Measurements from ENCODE around the gene AGAP1. TPM values are rescaled to one million over a fixed set of nuclear protein-coding genes. Genes with fewer than 3 reads are reported as not detected.

Gene AGAP1
- polyA plus RNA-seq, 1 donor from 2014 or later = 17.4 TPM

DNA sequence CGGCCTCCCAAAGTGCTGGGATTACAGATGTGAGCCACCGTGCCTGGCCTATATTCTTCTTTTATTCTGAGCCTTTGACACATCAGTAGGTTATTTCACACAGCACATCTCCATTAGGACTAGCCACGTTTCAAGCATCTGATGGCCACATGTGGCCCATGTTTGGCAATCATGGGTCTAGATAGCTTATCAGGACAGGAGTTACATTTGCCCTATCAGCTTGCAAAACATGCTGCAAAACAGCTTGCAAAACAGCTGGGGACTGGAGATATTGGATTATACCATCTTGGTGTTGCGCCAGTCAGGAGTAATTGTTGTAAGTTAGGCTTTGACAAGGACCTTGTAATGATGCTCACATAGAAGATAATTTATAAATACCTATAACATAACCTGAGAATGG is 579.4 kb downstream of the AGAP1 start (continued):
- TF ChIP-seq MXI1 (conservative IDR thresholded peaks at IDR 0.05; ENCODE audit: poor library complexity, severe bottlenecking) (no peak), EP300 (conservative IDR thresholded peaks at IDR 0.05; ENCODE audit: poor library complexity, severe bottlenecking) (no peak)

DNA sequence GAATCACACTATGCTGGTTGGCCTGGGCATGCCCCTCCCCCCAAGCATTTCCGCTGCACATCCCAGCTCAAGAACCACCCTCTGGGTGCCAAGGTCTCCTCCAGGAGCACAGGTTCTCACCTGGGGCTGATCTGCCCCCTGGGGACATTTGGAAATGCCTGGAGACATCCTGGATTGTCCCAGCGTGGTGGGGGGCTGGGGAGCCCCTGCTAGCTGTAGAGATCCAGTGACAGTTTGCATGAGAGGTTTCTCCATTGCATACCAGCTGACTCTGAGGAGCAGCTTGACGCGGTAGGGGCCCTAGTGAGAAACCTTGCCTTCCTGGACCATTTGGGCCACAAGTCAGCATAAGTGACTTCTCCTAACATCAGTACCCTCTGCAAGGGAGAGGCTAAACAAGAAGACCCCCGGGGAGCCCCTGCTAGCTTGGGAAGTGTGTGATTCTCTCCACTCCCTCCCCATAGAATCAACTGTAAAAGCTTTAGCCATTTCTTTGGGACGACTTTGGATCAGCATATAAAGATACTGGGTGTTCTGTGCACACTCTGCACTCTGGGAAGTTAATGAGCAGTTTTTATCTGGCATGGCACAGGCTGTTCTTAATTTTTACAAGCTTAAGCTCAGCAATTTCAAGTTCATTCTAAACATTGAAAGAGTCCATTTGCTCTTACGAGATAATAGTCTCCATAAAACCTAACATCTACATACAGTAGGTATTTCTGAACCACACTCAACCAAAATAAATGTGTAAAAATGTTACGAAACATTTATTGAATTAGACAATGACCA is 580.2 kb downstream of the AGAP1 start:
- Histone ChIP-seq H3K9me3 (ENCODE audit: low read length) (no peaks in the 10 kb centered on the region), H4K20me1 (ENCODE audit: insufficient read depth) (no peaks in the 10 kb centered on the region), H3K9ac (ENCODE audit: low read length) (no peak overlapping the region), H3K27ac (ENCODE audit: low read length) (no peak overlapping the region), H3K4me3 (ENCODE audit: low read length) (no peak overlapping the region), H2AFZ (ENCODE audit: low read depth, low read length) (no peak overlapping the region), H3K79me2 (replicated peaks; ENCODE audit: insufficient read depth, low read length) (no peaks in the 10 kb centered on the region), H3K27me3 (ENCODE audit: insufficient read depth, low read depth, low read length) (no peaks in the 10 kb centered on the region), H3K36me3 (ENCODE audit: insufficient read depth, low read length) (no peaks in the 10 kb centered on the region), H3K4me2 (ENCODE audit: low read length) (no peak overlapping the region), H3F3A (ENCODE audit: insufficient read depth, low read length, poor library complexity, severe bottlenecking) (no peaks in the 10 kb centered on the region), H3K9me2 (ENCODE audit: insufficient read depth, low read length) (no peaks in the 10 kb centered on the region)
- TF ChIP-seq RAD21 (conservative IDR thresholded peaks at IDR 0.05) (no peak), POLR2AphosphoS5 (IDR thresholded peaks at IDR 0.05) (no peak), MXI1 (conservative IDR thresholded peaks at IDR 0.05; ENCODE audit: poor library complexity, severe bottlenecking) (no peak), TAF1 (IDR thresholded peaks at IDR 0.05; ENCODE audit: low read depth) (no peak), EP300 (conservative IDR thresholded peaks at IDR 0.05; ENCODE audit: poor library complexity, severe bottlenecking) (no peak)

DNA sequence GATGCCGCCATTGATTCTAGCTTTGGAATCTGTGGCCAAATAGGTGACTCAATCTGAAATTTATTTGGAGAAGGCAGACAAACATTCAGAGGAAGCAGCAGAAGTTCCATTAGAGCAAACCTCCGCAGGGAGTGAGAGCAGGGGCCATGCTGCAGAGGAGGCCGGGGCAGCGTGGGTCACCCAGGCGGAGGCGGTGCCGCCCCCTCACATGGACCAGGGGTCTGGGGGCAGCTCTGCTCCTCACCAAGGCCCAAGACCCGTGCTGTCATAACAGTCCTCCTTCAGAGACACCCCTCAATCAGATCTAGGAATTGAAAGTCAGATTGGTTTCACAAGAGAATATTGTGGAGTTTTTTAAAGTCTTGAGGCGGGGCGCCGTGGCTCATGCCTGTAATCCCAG is 582.0 kb downstream of the AGAP1 start:
- no peaks in the 10 kb centered on the region for H3K27me3 ChIP-seq (ENCODE audit: insufficient read depth, low read depth, low read length)
- no peaks in the 10 kb centered on the region for H3K9me3 ChIP-seq (ENCODE audit: low read length)
- no peak overlapping the region for H3K4me3 ChIP-seq (ENCODE audit: low read length)
- TF ChIP-seq MXI1 (conservative IDR thresholded peaks at IDR 0.05; ENCODE audit: poor library complexity, severe bottlenecking) (no peak), RAD21 (conservative IDR thresholded peaks at IDR 0.05) (no peak), EZH2 (IDR thresholded peaks at IDR 0.05; ENCODE audit: borderline replicate concordance, insufficient read depth, low read length, poor library complexity, severe bottlenecking) (no peak), SMC3 (conservative IDR thresholded peaks at IDR 0.05; ENCODE audit: poor library complexity) (no peak), EP300 (conservative IDR thresholded peaks at IDR 0.05; ENCODE audit: poor library complexity, severe bottlenecking) (no peak)
- no peaks in the 10 kb centered on the region for H3K79me2 ChIP-seq (replicated peaks; ENCODE audit: insufficient read depth, low read length)
- no peak overlapping the region for H3K27ac ChIP-seq (ENCODE audit: low read length)
- no peak overlapping the region for H2AFZ ChIP-seq (ENCODE audit: low read depth, low read length)
- no peaks in the 10 kb centered on the region for H4K20me1 ChIP-seq (ENCODE audit: insufficient read depth)
- no peak overlapping the region for H3K4me2 ChIP-seq (ENCODE audit: low read length)
- H3F3A ChIP-seq (ENCODE audit: insufficient read depth, low read length, poor library complexity, severe bottlenecking) = no peaks in the 10 kb centered on the region
- no peak overlapping the region for H3K9ac ChIP-seq (ENCODE audit: low read length)
- H3K9me2 ChIP-seq (ENCODE audit: insufficient read depth, low read length) = no peaks in the 10 kb centered on the region
- no peaks in the 10 kb centered on the region for H3K36me3 ChIP-seq (ENCODE audit: insufficient read depth, low read length)

DNA sequence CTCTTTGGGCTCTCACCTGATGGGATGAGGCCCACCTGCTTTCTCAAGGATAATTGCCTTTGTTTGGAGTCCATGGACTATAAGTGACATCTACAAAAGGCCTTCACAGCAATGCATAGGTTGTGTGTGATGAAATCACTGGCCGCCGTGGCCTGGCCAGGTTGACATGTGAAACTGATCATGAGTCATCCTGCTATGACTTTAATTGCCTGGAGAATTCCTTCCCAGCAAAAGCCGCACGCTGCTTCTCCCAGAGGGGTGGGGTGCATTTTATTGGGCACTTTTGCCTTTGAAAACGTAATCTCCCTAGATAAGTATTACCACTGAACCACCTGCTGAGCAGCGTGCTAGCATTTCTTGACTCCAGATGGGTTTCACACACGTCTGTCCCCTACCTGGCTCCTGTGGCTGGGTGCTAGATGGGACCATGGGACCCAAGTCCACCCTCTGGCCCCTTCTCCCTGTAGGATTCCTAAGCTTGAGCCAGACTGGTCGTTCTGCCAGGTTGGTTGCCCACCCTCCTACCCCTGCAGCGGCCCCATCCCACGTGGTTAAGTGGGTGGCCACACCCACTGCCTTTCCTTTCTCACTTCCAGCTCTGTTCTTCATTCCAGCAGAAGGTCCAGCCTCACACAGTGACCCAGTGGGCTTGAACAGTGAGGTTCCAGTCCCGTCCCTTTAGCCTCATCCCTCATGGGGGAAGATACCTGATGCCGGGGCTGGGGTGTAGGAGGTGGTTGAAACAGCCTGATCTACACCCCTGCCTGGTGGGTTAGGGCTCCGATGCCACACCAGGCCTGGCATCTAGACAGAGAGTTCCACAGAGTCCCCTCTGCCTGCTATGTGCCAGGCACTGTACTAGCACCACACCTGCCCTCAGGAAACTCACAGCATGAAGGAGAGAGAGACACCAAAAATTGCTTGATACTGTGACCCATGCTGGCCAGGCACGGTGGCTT is 584.7 kb downstream of the AGAP1 start:
- Histone ChIP-seq H2AFZ (ENCODE audit: low read depth, low read length) (no peak overlapping the region), H3K4me3 (ENCODE audit: low read length) (no peak overlapping the region), H3K9ac (ENCODE audit: low read length) (no peak overlapping the region), H3K36me3 (ENCODE audit: insufficient read depth, low read length) (no peaks in the 10 kb centered on the region), H4K20me1 (ENCODE audit: insufficient read depth) (no peaks in the 10 kb centered on the region), H3K9me3 (ENCODE audit: low read length) (no peaks in the 10 kb centered on the region), H3K79me2 (replicated peaks; ENCODE audit: insufficient read depth, low read length) (no peaks in the 10 kb centered on the region), H3K27me3 (ENCODE audit: insufficient read depth, low read depth, low read length) (no peaks in the 10 kb centered on the region), H3K9me2 (ENCODE audit: insufficient read depth, low read length) (no peaks in the 10 kb centered on the region), H3K4me2 (ENCODE audit: low read length) (no peak overlapping the region), H3F3A (ENCODE audit: insufficient read depth, low read length, poor library complexity, severe bottlenecking) (no peaks in the 10 kb centered on the region), H3K27ac (ENCODE audit: low read length) (no peak overlapping the region)
- TF ChIP-seq, protein P1, sequence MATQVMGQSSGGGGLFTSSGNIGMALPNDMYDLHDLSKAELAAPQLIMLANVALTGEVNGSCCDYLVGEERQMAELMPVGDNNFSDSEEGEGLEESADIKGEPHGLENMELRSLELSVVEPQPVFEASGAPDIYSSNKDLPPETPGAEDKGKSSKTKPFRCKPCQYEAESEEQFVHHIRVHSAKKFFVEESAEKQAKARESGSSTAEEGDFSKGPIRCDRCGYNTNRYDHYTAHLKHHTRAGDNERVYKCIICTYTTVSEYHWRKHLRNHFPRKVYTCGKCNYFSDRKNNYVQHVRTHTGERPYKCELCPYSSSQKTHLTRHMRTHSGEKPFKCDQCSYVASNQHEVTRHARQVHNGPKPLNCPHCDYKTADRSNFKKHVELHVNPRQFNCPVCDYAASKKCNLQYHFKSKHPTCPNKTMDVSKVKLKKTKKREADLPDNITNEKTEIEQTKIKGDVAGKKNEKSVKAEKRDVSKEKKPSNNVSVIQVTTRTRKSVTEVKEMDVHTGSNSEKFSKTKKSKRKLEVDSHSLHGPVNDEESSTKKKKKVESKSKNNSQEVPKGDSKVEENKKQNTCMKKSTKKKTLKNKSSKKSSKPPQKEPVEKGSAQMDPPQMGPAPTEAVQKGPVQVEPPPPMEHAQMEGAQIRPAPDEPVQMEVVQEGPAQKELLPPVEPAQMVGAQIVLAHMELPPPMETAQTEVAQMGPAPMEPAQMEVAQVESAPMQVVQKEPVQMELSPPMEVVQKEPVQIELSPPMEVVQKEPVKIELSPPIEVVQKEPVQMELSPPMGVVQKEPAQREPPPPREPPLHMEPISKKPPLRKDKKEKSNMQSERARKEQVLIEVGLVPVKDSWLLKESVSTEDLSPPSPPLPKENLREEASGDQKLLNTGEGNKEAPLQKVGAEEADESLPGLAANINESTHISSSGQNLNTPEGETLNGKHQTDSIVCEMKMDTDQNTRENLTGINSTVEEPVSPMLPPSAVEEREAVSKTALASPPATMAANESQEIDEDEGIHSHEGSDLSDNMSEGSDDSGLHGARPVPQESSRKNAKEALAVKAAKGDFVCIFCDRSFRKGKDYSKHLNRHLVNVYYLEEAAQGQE (IDR thresholded peaks at IDR 0.05; ENCODE audit: borderline replicate concordance) = no peak
- TF ChIP-seq EP300 (conservative IDR thresholded peaks at IDR 0.05; ENCODE audit: poor library complexity, severe bottlenecking) = no peak
- no peak for TF ChIP-seq MXI1 (conservative IDR thresholded peaks at IDR 0.05; ENCODE audit: poor library complexity, severe bottlenecking)

Data from neural cell (in vitro differentiated cells).